HG03196 (cell line): ENCODE measurements around the gene CCDC148.

Source experiments
- ATAC-seq: cut with Tn5 transposase; IDR thresholded peaks from one replicate; pipeline ENCODE4 v1.9.1; 2021; ENCODE audit not compliant: unreplicated experiment

The CCDC148 gene

GRCh38 chr2:158130832-158131473 lies 325.6 kb downstream of the CCDC148 start:
- no peak for ATAC-seq

- ATAC-seq: no peak
These were observed 327.5 kb downstream of the CCDC148 start for GRCh38 chr2:158129037-158129436.

GRCh38 chr2:158128168-158128973 lies 328.2 kb downstream of the CCDC148 start:
- ATAC-seq: no peak

GRCh38 chr2:158127380-158127804 lies 329.2 kb downstream of the CCDC148 start:
- no peak for ATAC-seq

- no peak for ATAC-seq
These were observed 330.6 kb downstream of the CCDC148 start for GRCh38 chr2:158125756-158126498.

GRCh38 chr2:158124896-158125295 lies 331.7 kb downstream of the CCDC148 start:
- no peak for ATAC-seq
